WTC11 (cell line): ENCODE measurements around the gene LRRFIP1.

Experiments
- ATF3 ChIP-seq: sonication (generic); formaldehyde crosslinking; conservative IDR thresholded peaks from 2 replicates; pipeline ENCODE4 v1.8.1; 2022; ENCODE audit warnings: mild to moderate bottlenecking, missing genetic modification reagents
- CREM ChIP-seq: sonication (generic); formaldehyde crosslinking; IDR thresholded peaks from 2 replicates; pipeline ENCODE4 v1.8.1; 2022; ENCODE audit warnings: mild to moderate bottlenecking, missing genetic modification reagents, moderate library complexity
- CTCF ChIP-seq: fragments of 200-600 bp; IDR thresholded peaks from 2 replicates; pipeline ENCODE4 v1.8.0; 2022; ENCODE audit warnings: antibody characterized with exemption
- ELF4 ChIP-seq: sonication (generic); formaldehyde crosslinking; IDR thresholded peaks from 2 replicates; pipeline ENCODE4 v1.8.1; 2022; ENCODE audit warnings: low read depth, mild to moderate bottlenecking, moderate library complexity, missing genetic modification reagents
- FOXP4 ChIP-seq: sonication (generic); formaldehyde crosslinking; IDR thresholded peaks from 2 replicates; pipeline ENCODE4 v1.8.0; 2022; ENCODE audit warnings: mild to moderate bottlenecking, missing genetic modification reagents
- GABPB1 ChIP-seq: sonication (generic); formaldehyde crosslinking; IDR thresholded peaks from 2 replicates; pipeline ENCODE4 v1.8.1; 2023; ENCODE audit warnings: mild to moderate bottlenecking, missing genetic modification reagents
- KAT7 ChIP-seq: sonication (generic); formaldehyde crosslinking; IDR thresholded peaks from 2 replicates; pipeline ENCODE4 v1.8.1; 2023; ENCODE audit warnings: missing genetic modification reagents, mild to moderate bottlenecking, borderline replicate concordance
- NR1H2 ChIP-seq: sonication (generic); formaldehyde crosslinking; IDR thresholded peaks from 2 replicates; pipeline ENCODE4 v1.9.0; 2021; ENCODE audit warnings: mild to moderate bottlenecking, moderate library complexity, missing genetic modification reagents
- SOX15 ChIP-seq: fragments of 250-450 bp; sonication (Bioruptor Pico); IDR thresholded peaks from 2 replicates; pipeline ENCODE4 v1.9.0; 2021; ENCODE audit warnings: mild to moderate bottlenecking
- USF2 ChIP-seq: sonication (generic); formaldehyde crosslinking; IDR thresholded peaks from 2 replicates; pipeline ENCODE4 v1.8.1; 2023; ENCODE audit warnings: mild to moderate bottlenecking, missing genetic modification reagents, moderate library complexity
- ZNF263 ChIP-seq: sonication (generic); formaldehyde crosslinking; IDR thresholded peaks from 2 replicates; pipeline ENCODE4 v1.8.1; 2022; ENCODE audit warnings: low read depth, mild to moderate bottlenecking, moderate library complexity, missing genetic modification reagents

GRCh38 chr2:237685408-237685807 lies 58.0 kb downstream of the LRRFIP1 start:
- no peak for TF ChIP-seq ELF4 (CRISPR knock-in tag)
- TF ChIP-seq KAT7 (CRISPR knock-in tag) = no peak
- TF ChIP-seq SOX15 (CRISPR knock-in tag) = no peak
- no peak for TF ChIP-seq GABPB1 (CRISPR knock-in tag)
- no peak for TF ChIP-seq ATF3 (CRISPR knock-in tag)
- no peak for TF ChIP-seq CTCF
- TF ChIP-seq ZNF263 = no peak
- TF ChIP-seq CREM = no peak
- TF ChIP-seq USF2 (CRISPR knock-in tag) = no peak
- no peak for TF ChIP-seq NR1H2 (CRISPR knock-in tag)
- no peak for TF ChIP-seq FOXP4 (CRISPR knock-in tag)
